ENCODE data around the gene HPS4. TPM values are rescaled to one million over a fixed set of nuclear protein-coding genes. Genes with fewer than 3 reads are reported as not detected.
A peak's percentile ranks its signal among the peaks of the same experiment; 100 is the strongest.
"Not testable (repeated sequence)": the region's sequence is repeated elsewhere in the genome, so short reads cannot be mapped to it uniquely, and the experiment has no call there.

The HPS4 gene
- total RNA-seq (2014; rRNA removed; shearing (Covaris generic)) = 24.3 and 26.6 TPM in 2 replicates

GRCh38 chr22:26483439-26484359, at the start of gene HPS4, which contains the start of gene SRRD:
Gene HPS4, minus strand, starts transcription at chr22:26483783. Its CDS starts 2,021 bp downstream, at chr22:26481762.
Gene SRRD, plus strand, starts transcription at chr22:26483877. Its CDS starts 14 bp downstream, at chr22:26483891.
- peak; percentile 89 for DNase-seq (ENCODE audit: low spot score)

DNA sequence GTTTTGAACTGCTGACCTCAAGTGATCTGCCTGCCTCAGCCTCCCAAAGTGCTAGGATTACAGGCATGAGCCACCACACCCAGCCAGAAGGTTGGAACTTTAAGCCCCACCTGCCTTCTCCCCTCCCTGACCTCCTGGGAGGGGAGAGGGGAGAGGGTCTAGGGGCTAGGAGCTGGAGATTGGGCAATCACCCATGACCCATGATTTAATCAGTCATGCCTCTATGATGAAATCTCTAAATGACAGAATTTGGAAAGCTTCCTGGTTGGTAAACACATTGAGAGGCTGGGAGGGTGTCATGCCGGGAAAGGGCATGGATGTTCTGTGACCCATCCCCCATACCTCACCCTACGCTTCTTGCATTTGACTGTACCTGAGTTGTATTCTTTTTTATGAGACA, 45.8 kb upstream of the HPS4 start:
- DNase-seq (ENCODE audit: low spot score) = no peak

- not testable (repeated sequence) for DNase-seq (ENCODE audit: low spot score)
Observed at GRCh38 chr22:26528518-26528917, 44.9 kb upstream of the HPS4 start.

DNA sequence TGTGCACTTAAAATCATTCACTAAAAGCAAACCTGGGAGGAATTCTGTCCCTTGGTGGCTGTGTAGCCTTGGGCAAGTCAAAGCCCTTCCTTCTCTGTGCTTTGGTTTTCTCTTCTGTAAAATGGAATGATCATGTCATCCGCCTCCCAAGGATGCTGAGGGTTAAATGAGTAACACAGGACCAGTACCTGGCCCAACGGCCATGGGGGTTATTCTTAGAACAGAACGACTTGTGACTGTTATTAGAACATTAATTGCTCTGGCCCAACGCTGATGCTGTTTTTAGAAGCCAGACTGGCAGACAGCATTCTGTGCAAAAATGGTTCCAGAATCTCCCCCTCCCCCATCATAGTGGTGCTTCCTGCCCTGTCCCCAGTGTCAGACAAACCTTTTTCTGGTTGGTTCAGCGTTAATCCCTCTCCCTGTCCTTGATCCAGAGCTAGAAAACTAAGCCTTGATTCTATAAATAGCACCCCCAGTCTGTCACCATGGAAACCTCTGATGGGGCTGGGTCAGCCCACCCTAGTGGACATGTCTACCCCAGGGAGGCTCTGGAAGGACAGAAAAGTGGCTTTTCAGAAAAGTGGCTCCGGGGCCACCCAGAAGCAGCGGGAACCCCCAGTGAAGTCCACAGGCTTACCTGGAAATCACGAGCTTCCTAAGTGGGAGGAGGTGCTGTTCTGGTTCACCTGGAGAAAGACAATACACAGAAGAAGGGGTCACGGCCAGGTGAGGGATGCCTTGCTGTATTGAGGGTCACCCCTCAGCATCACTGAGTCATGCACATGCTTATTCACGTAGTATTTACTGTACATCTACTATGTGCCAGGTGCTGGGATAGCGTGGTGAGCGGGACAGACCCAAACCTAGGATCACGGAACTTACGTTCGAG, 44.2 kb upstream of the HPS4 start:
- no peak for DNase-seq (ENCODE audit: low spot score)

- no peak for DNase-seq (ENCODE audit: low spot score)
Observed at GRCh38 chr22:26527167-26527566, 43.6 kb upstream of the HPS4 start.

DNA sequence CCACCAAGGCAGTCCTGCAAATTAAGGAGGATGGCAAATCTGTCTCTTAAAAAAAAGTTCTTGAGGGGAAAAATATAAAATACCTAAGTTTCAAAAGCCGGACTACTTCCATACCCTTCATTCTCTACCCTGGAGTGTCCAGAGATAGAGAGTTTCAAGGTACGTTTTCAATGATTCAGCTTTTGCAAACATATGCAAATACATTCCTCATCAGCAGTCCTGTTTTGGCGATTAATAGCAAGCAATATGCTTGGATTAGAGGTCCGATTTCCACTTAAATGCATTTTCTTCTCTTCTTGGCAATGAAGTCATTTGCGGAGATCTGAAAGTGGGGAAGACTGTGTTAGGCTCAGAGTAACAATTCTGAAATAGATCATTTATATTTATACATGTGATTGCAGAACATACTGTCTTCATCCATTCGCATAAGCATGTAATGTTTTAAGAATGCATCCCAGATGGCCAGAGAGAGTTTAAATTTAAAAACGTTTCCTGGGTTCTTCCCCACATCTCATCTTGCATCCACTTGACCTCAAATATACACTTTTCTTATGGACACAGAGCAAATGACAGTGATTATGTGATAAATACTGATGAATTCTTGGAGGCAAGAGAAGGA, 42.5 kb upstream of the HPS4 start:
- DNase-seq (ENCODE audit: low spot score) = no peak

DNA sequence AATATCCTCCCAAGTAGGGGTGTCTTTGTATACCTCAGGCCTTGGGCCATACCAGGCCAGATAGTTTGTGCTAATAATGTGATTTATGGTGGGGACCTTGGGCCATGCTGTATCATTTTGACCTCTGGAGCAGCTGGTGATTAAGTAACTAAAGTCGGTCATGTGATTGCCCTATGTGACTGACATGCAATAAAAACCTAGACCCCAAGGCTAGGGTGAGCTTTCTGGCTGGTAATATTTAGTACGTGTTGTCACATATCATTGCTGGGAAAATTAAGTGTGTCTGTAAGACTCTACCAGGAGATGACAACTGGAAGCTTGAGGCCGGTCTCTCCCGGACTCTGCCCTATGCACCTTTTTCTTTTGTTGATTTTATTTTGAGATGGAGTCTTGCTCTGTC, 41.3 kb upstream of the HPS4 start:
- no peak for DNase-seq (ENCODE audit: low spot score)

- DNase-seq (ENCODE audit: low spot score) = no peak
Observed at GRCh38 chr22:26522592-26522991, 39.0 kb upstream of the HPS4 start.

GRCh38 chr22:26522012-26522411, 38.4 kb upstream of the HPS4 start:
- no peak for DNase-seq (ENCODE audit: low spot score)

DNA sequence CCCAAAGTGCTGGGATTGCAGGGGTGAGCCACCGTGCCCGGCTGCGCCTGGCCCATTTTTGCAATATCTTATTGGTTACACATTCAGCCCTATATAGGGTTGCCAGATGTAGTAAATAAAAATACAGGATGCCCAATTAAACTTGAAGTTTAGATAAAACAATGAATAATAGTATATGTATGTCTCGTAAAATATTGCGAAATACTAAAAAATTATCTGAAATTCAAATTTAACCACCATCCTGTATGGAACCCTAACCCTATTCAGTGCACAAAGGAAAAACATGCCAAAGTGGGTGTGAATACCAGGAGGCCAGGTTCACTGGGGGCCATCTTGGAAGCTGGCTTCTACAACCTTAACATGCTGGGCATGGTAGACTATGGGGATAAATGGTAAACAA, 33.8 kb upstream of the HPS4 start:
- DNase-seq (ENCODE audit: low spot score) = no peak

DNA sequence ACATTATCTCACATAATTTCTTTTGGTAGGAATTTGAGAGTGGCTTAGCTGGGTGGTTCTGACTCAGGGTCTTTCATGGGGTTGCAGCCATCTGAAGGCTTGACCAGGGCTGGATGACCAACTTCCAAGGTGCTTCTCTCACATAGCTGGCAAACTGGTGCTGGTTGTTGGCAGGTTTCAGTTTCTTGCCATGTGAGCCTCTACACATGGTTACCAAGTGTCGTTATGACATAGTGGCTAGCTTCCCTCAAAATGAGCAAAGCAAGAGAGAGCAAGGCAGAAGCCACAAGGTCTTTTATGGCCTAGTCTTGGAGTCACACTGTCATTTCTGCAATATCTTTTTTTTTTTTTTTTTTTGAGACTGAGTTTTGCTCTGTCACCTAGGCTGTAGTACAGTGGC, 32.9 kb upstream of the HPS4 start:
- DNase-seq (ENCODE audit: low spot score) = no peak

DNA sequence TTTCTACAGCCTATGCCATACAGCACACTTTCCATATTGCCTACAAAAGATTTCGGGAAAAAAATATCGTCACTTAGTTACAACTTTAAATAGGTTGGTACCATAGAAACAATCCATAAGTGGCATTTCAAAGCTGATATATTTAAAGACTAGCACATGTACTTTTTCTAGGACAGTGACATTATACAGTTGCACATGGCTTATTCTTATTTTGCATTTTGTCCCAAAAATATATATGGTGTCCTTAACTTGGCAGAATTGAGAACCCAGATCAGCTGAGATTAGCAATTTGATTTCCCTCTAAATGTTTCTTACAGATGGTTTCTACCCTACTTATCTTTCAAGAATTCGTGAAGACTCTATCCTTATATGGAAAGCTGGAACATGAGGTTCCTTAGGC, 32.3 kb upstream of the HPS4 start:
- DNase-seq (ENCODE audit: low spot score) = no peak

- DNase-seq (ENCODE audit: low spot score) = no peak
Observed at GRCh38 chr22:26514419-26515161, 31.0 kb upstream of the HPS4 start.

GRCh38 chr22:26513838-26514237, 30.3 kb upstream of the HPS4 start:
- no peak for DNase-seq (ENCODE audit: low spot score)

- DNase-seq (ENCODE audit: low spot score) = peak; percentile 83
Observed at GRCh38 chr22:26512149-26512793, 28.7 kb upstream of the HPS4 start, which contains the start of gene TFIP11. Gene TFIP11, minus strand, starts transcription at chr22:26512473. Its CDS starts 2,201 bp downstream, at chr22:26510272.

- DNase-seq (ENCODE audit: low spot score) = no peak
Observed at GRCh38 chr22:26508148-26508547, 24.6 kb upstream of the HPS4 start.

DNA sequence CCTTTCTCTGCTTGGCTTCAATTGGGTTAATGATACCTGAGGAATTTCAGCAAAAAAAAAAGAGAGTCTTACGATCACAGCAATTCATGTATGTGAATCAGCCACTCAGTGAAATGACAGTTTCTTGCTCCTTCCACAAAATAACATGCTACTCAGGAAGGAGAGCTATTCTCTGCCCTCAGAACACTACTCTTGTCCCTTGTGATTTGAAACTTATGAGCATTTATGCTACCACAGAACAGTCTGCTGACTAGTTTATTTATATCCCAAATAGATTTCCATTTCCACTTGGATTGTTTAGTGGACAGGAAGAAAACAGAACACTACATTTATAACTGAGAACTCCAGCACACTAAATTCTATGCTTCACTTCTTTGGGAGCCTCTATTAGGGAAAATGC, 20.2 kb upstream of the HPS4 start:
- no peak for DNase-seq (ENCODE audit: low spot score)

DNA sequence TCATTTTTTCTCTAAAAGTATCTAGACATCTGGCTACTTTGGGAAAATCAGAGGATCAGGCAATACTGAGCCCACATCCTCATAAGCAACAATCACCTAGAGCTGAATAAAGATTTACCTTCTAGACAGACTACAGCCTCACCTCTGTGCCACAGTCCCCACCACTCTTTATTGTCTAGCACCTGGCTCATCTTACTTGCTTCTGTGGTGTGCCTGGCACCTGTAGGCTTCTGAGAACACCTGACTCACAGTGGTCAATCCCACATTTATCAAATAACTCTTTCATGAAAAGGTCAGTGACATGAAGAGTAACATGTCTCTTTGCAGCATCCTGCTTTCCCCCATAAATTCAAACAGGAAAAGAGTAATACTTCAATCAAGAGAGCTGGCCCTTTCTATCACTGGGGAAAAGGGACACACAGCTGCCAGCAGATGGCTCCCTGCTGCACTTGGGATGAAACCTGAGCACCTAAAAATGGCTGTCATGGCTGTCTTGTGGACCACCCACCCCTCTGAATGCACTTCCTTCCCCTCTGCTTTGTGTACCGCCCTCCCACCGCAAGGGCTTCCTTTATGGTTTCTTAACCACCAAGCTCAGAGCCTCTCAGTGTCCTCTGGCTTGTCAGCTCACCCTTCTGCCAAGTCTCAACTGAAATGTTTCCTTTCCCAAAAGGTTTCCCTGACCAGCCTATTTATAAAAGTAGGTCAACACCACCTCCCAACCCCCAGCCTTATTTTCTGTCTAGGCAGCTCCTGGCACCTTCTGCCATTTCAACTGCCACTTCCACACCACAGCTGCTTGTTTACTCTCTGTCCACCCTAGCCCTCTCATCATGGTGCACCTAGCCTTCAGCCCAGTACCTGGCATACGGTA, 19.3 kb upstream of the HPS4 start:
- peak; percentile 18 for DNase-seq (ENCODE audit: low spot score)

DNA sequence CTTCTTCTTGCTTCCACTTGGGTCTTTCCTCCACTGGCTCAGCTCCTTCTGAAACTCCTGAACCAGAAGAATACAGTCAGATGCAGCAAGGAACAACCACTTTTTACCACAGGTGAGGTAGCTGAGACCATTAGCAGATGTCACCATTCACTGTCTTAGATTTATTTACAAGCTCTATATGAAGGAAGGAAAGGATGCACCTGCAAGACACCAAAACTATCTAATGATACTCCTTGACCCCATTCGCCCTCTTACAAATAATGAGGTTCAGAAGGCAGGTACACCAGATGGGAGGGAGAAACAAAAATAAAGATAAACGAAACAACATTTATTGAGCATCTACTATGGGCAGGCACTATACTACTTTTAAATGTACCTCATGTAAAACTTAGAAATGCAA, 18.4 kb upstream of the HPS4 start:
- DNase-seq (ENCODE audit: low spot score) = no peak

All from HT-29 (cell line).